ENCODE data around the gene ITPRID2. TPM values are rescaled to one million over a fixed set of nuclear protein-coding genes. Genes with fewer than 3 reads are reported as not detected.

Gene ITPRID2
- polyA plus RNA-seq, 1 donor (not counting 4 experiments of a cell fraction or from before 2014, with no cell fraction given): 146 TPM

DNA sequence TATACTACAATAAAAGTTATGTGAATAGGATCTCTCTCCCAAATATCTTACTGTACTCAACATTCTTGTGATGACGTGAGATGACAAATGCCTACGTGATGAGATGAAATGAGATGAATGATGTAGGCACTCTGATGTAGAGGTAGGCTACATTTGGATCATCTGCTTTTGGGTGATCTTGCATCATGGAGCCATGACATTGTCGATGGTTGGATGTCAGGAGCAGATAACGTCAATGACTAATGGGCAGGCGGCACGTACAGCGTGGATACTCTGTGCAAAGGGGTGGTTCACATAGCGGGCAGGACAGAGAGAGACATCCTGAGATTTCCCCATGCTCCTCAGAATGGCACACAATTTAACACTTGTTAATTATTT, 53.4 kb downstream of the ITPRID2 start:
- H3K36me3 ChIP-seq (ENCODE audit: control insufficient read depth in 2 of 2, extremely low read depth in 1 of 2, insufficient read depth in 2 of 2, low read length in 2 of 2): no peaks in the 10 kb centered on the region
- no peak overlapping the region for H2AFZ ChIP-seq (ENCODE audit: control insufficient read depth, low read length)
- H3K4me1 ChIP-seq (ENCODE audit: control insufficient read depth, extremely low read depth, insufficient read depth, low read length): peaks cover 30% of the 10 kb centered on the region
- no peak overlapping the region for H3K4me2 ChIP-seq (ENCODE audit: control insufficient read depth, extremely low read depth, insufficient read depth, low read depth, low read length)
- H3K9me1 ChIP-seq (ENCODE audit: control insufficient read depth, extremely low read depth, insufficient read depth, low read length): no peaks in the 10 kb centered on the region
- TF ChIP-seq, protein P1, sequence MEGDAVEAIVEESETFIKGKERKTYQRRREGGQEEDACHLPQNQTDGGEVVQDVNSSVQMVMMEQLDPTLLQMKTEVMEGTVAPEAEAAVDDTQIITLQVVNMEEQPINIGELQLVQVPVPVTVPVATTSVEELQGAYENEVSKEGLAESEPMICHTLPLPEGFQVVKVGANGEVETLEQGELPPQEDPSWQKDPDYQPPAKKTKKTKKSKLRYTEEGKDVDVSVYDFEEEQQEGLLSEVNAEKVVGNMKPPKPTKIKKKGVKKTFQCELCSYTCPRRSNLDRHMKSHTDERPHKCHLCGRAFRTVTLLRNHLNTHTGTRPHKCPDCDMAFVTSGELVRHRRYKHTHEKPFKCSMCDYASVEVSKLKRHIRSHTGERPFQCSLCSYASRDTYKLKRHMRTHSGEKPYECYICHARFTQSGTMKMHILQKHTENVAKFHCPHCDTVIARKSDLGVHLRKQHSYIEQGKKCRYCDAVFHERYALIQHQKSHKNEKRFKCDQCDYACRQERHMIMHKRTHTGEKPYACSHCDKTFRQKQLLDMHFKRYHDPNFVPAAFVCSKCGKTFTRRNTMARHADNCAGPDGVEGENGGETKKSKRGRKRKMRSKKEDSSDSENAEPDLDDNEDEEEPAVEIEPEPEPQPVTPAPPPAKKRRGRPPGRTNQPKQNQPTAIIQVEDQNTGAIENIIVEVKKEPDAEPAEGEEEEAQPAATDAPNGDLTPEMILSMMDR (optimal IDR thresholded peaks at IDR 0.05 in 1 of 3, IDR thresholded peaks at IDR 0.05 in 1 of 3, conservative IDR thresholded peaks at IDR 0.05 in 1 of 3; ENCODE audit: extremely low read depth in 1 of 3, insufficient read depth in 2 of 3, low read length in 3 of 3): no peak
- no peak for TF ChIP-seq EZH2 (IDR thresholded peaks at IDR 0.05; ENCODE audit: low read length)
- FAIRE-seq: peak; percentile 55
- no peaks in the 10 kb centered on the region for H3K79me2 ChIP-seq (ENCODE audit: control insufficient read depth, insufficient read depth, low read length)
- no peak for DNase-seq (ENCODE audit: low read depth, low spot score)
- H3K4me3 ChIP-seq (ENCODE audit: control insufficient read depth in 2 of 3, extremely low read depth in 1 of 3, insufficient read depth in 2 of 3, low read depth in 1 of 3, low read length in 3 of 3): no peak overlapping the region
- dilution Hi-C loops (cut with MboI; ENCODE audit: extremely low pct_ligation_motif_present, low sequenced_read_pairs): no loop called here
- no peak overlapping the region for H3K27ac ChIP-seq (ENCODE audit: control insufficient read depth, insufficient read depth, low read length)
- no peaks in the 10 kb centered on the region for H3K27me3 ChIP-seq (ENCODE audit: control insufficient read depth, extremely low read depth, insufficient read depth, low read length)
- no peaks in the 10 kb centered on the region for H3K9me3 ChIP-seq (ENCODE audit: control insufficient read depth, low read depth, low read length)
- H4K20me1 ChIP-seq (ENCODE audit: control insufficient read depth, extremely low read depth, insufficient read depth, low read length): no peaks in the 10 kb centered on the region
- no peak overlapping the region for H3K9ac ChIP-seq (ENCODE audit: control insufficient read depth, extremely low read depth, insufficient read depth, low read length)

GRCh38 chr2:181946444-181947127, 55.1 kb downstream of the ITPRID2 start:
- no peaks in the 10 kb centered on the region for H3K9me3 ChIP-seq (ENCODE audit: control insufficient read depth, low read depth, low read length)
- TF ChIP-seq, protein P1 (optimal IDR thresholded peaks at IDR 0.05 in 1 of 3, IDR thresholded peaks at IDR 0.05 in 1 of 3, conservative IDR thresholded peaks at IDR 0.05 in 1 of 3; ENCODE audit: extremely low read depth in 1 of 3, insufficient read depth in 2 of 3, low read length in 3 of 3): no peak
- no peak for TF ChIP-seq EZH2 (IDR thresholded peaks at IDR 0.05; ENCODE audit: low read length)
- no peak overlapping the region for H3K9ac ChIP-seq (ENCODE audit: control insufficient read depth, extremely low read depth, insufficient read depth, low read length)
- no peaks in the 10 kb centered on the region for H3K9me1 ChIP-seq (ENCODE audit: control insufficient read depth, extremely low read depth, insufficient read depth, low read length)
- H3K4me1 ChIP-seq (ENCODE audit: control insufficient read depth, extremely low read depth, insufficient read depth, low read length): peaks cover 30% of the 10 kb centered on the region
- dilution Hi-C loops (cut with MboI; ENCODE audit: extremely low pct_ligation_motif_present, low sequenced_read_pairs): no loop called here
- H3K4me2 ChIP-seq (ENCODE audit: control insufficient read depth, extremely low read depth, insufficient read depth, low read depth, low read length): peak overlapping the region; percentile 68
- H4K20me1 ChIP-seq (ENCODE audit: control insufficient read depth, extremely low read depth, insufficient read depth, low read length): no peaks in the 10 kb centered on the region
- DNase-seq (ENCODE audit: low read depth, low spot score) (no peak), FAIRE-seq (peak; percentile 43)
- no peaks in the 10 kb centered on the region for H3K79me2 ChIP-seq (ENCODE audit: control insufficient read depth, insufficient read depth, low read length)
- H2AFZ ChIP-seq (ENCODE audit: control insufficient read depth, low read length): peak overlapping the region; percentile 10
- H3K4me3 ChIP-seq (ENCODE audit: control insufficient read depth in 2 of 3, extremely low read depth in 1 of 3, insufficient read depth in 2 of 3, low read depth in 1 of 3, low read length in 3 of 3): no peak overlapping the region
- H3K36me3 ChIP-seq (ENCODE audit: control insufficient read depth in 2 of 2, extremely low read depth in 1 of 2, insufficient read depth in 2 of 2, low read length in 2 of 2): no peaks in the 10 kb centered on the region
- H3K27me3 ChIP-seq (ENCODE audit: control insufficient read depth, extremely low read depth, insufficient read depth, low read length): no peaks in the 10 kb centered on the region
- H3K27ac ChIP-seq (ENCODE audit: control insufficient read depth, insufficient read depth, low read length): no peak overlapping the region

Data from keratinocyte (primary cell).